Esophagus muscularis mucosa (tissue), 4 donors: ENCODE data around the gene CAPRIN1. TPM values are rescaled to one million over a fixed set of nuclear protein-coding genes. Genes with fewer than 3 reads are reported as not detected.

Source experiments
- DNase-seq: peaks from one replicate; pipeline ENCODE4 v3.0.0-alpha.2; 2017; ENCODE audit errors: extremely low spot score
- H3K27ac ChIP-seq, 4 donors: fragments of 200-600 bp; sonication (generic); replicated peaks in 1 of 4; 1 replicate in 3 of 4; 2 replicates in 1 of 4; pipeline ENCODE4 v1.5.1; 2016 to 2019; ENCODE audit warnings: mild to moderate bottlenecking in 1 of 4
- H3K27me3 ChIP-seq, 4 donors: fragments of 200-600 bp; sonication (generic); one replicate each; pipeline versions ENCODE4 v1.5.1 to v1.6.0; 2016 to 2019
- H3K36me3 ChIP-seq, 4 donors: fragments of 200-600 bp; sonication (generic); one replicate each; pipeline ENCODE4 v1.5.1; 2016 to 2019
- H3K4me1 ChIP-seq, 4 donors: fragments of 200-600 bp; sonication (generic); one replicate each; pipeline ENCODE4 v1.5.1; 2016 to 2019
- H3K4me3 ChIP-seq, 4 donors: fragments of 200-600 bp; sonication (generic); 1 replicate in 2 of 4; 2 replicates in 2 of 4; pipeline ENCODE4 v1.5.1; 2016 to 2019; ENCODE audit warnings: mild to moderate bottlenecking in 4 of 4, moderate library complexity in 1 of 4
- H3K9me3 ChIP-seq, 4 donors: fragments of 200-600 bp; sonication (generic); 1 replicate in 3 of 4; 2 replicates in 1 of 4; pipeline ENCODE4 v1.5.1; 2016 to 2019
- EP300 ChIP-seq: sonication (generic); formaldehyde crosslinking; IDR thresholded peaks from one replicate; pipeline ENCODE4 v1.6.1; 2017; ENCODE audit warnings: antibody characterized with exemption
- POLR2A ChIP-seq: fragments of 450-650 bp; IDR thresholded peaks from one replicate; pipeline ENCODE4 v1.6.1; 2017; ENCODE audit warnings: antibody characterized with exemption, moderate library complexity, mild to moderate bottlenecking, low read depth
- POLR2AphosphoS5 ChIP-seq, 2 donors: sonication (generic); formaldehyde crosslinking; IDR thresholded peaks; one replicate each; pipeline ENCODE4 v1.6.1; 2017; ENCODE audit warnings: antibody characterized with exemption in 2 of 2
- WGBS: methylation state at CpG from one replicate; pipeline ENCODE4 v1.1.5; 2018; 5-methylcytosine and 5-hydroxymethylcytosine counted together
- intact Hi-C: fragments of 100-400 bp; cut with DNase I; formaldehyde crosslinking; loops from one replicate; pipeline ENCODE4 v1.15.1; 2023
- total RNA-seq, 4 donors: library from RNA; depleted of rRNA; stranded (reverse); fragments of >200 nt; gene quantifications; one replicate each; pipeline versions ENCODE4 v1.1.0 to v1.2.1, GENCODE V29; 2016
- TF ChIP-seq, protein P1 (sequence below), 3 experiments: fragments of 200-600 bp in 2 of 3; fragments of 450-650 bp in 1 of 3; sonication (generic) in 2 of 3; IDR thresholded peaks; one replicate each; pipeline ENCODE4 v1.5.1; 2017 to 2019; ENCODE audit warnings: antibody characterized with exemption in 3 of 3, mild to moderate bottlenecking in 2 of 3, moderate library complexity in 1 of 3

The CAPRIN1 gene
- total RNA-seq, 4 donors from 2014 or later = 99.9 to 152 (median 103) TPM

DNA sequence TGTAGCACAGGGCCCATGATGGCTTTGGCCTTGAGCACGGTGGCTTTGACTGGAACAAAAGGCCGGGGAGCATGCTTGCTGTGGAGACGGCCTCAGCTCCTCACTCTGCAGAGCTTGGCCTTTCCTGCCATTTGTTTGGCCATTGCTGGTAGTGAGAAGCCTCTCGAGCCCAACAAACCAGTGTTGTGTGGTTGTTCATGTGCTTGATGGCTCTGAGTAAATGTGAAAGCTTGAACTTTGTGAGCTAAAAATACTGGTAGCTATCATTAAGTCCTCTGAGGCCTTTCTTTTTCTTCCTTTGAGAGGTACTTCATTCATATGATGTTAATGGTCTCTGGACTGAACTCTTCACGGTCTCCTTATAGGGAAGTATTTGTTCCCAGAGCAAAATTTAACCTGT, 93.5 kb downstream of the CAPRIN1 start:
- H3K4me1 ChIP-seq = peaks cover 0 to 5% (median 0%) of the 10 kb centered on the region in 4 donors
- peaks cover 70 to 100% (median 98%) of the 10 kb centered on the region in 4 donors for H3K36me3 ChIP-seq
- DNase-seq = no peak
- TF ChIP-seq, protein P1, sequence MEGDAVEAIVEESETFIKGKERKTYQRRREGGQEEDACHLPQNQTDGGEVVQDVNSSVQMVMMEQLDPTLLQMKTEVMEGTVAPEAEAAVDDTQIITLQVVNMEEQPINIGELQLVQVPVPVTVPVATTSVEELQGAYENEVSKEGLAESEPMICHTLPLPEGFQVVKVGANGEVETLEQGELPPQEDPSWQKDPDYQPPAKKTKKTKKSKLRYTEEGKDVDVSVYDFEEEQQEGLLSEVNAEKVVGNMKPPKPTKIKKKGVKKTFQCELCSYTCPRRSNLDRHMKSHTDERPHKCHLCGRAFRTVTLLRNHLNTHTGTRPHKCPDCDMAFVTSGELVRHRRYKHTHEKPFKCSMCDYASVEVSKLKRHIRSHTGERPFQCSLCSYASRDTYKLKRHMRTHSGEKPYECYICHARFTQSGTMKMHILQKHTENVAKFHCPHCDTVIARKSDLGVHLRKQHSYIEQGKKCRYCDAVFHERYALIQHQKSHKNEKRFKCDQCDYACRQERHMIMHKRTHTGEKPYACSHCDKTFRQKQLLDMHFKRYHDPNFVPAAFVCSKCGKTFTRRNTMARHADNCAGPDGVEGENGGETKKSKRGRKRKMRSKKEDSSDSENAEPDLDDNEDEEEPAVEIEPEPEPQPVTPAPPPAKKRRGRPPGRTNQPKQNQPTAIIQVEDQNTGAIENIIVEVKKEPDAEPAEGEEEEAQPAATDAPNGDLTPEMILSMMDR (IDR thresholded peaks at IDR 0.05) = no peak
- no peak overlapping the region for H3K27ac ChIP-seq
- WGBS = 80% methylated on average over 5 of the region's 5 CpGs
- H3K9me3 ChIP-seq = no peaks in the 10 kb centered on the region
- intact Hi-C loops = no loop called here
- no peak overlapping the region for H3K4me3 ChIP-seq
- H3K27me3 ChIP-seq = no peaks in the 10 kb centered on the region

DNA sequence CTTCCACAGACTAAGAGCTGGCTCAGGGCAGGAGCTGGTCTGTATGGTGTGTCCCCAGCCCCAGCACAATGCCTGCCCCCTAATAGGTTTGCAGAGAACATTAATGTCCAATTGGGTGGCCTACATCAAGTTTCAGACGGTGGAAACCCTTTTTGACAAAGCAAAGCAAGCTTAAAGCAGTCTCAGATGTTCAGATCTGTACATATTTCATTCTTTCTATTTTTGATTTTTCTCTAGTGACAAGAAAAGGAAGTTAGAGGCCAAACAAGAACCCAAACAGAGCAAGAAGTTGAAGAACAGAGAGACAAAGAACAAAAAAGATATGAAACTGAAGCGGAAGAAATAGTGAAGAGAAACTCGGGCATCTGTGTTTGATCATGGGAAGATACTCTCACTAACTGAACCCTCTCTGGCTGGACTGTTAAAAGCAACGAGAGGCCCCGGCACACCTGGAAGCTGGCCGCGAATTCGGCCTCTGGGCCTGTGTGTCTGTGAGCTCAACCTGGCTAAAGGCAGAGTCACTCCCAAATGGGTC, 94.4 kb downstream of the CAPRIN1 start:
- Histone ChIP-seq H3K4me3 (no peak overlapping the region), H3K36me3 (peaks cover 62 to 100% (median 96%) of the 10 kb centered on the region in 4 donors), H3K4me1 (peaks cover 0 to 5% (median 0%) of the 10 kb centered on the region in 4 donors), H3K27me3 (no peaks in the 10 kb centered on the region), H3K9me3 (no peaks in the 10 kb centered on the region), H3K27ac (no peak overlapping the region)
- TF ChIP-seq POLR2AphosphoS5 (IDR thresholded peaks at IDR 0.05) = no peak
- DNase-seq = no peak
- intact Hi-C loops = no loop called here
- WGBS = 75% methylated on average over 8 of the region's 8 CpGs

DNA sequence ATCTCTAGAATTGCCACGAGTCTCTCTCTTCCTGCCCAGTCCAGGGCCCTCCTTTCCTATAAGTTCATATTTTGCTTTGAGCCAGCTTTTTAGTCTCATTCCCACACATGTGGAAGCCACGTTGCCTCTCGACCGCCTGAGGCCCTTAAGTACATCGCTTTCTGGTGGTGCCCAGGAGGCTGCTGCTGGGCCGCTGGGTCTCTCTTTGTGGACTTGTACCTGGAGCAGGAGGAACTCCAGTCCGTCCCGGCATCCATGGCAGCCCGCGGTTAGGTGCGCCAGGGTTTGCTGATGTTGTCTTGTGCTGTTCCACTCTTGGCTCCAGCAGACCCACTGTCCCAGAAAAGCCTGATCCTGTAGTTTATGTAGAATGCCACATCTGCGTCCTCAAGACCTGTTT, 94.9 kb downstream of the CAPRIN1 start:
- no peak overlapping the region for H3K4me3 ChIP-seq
- no peak for DNase-seq
- peaks cover 59 to 100% (median 93%) of the 10 kb centered on the region in 4 donors for H3K36me3 ChIP-seq
- peaks cover 0 to 5% (median 0%) of the 10 kb centered on the region in 4 donors for H3K4me1 ChIP-seq
- intact Hi-C loops = no loop called here
- TF ChIP-seq, protein P1 (IDR thresholded peaks at IDR 0.05) = no peak
- no peak for TF ChIP-seq EP300
- no peak for TF ChIP-seq POLR2AphosphoS5 (IDR thresholded peaks at IDR 0.05)
- TF ChIP-seq POLR2A = no peak
- no peaks in the 10 kb centered on the region for H3K9me3 ChIP-seq
- no peaks in the 10 kb centered on the region for H3K27me3 ChIP-seq
- no peak overlapping the region for H3K27ac ChIP-seq
- WGBS = 80% methylated on average over 6 of the region's 12 CpGs

DNA sequence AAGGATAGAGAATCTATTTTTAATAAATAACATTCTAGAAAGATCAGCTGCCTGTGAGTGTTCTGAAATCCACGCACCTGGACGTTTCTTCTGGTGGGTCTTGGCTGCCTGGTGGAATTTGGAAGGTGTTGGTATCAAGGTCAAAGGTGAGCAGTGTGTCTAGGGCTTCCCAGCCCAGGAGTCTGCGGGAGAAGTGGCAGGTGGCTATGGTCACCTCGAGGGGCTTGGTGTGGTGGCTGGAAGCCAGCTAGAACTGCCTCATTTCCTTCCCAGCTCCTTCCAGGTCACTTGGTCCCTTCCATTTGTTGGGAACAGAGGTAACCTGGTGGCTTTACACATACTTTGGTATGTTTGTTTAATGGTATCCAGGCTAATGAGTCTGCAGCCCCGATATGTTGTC, 95.3 kb downstream of the CAPRIN1 start:
- H3K27ac ChIP-seq = no peak overlapping the region
- H3K4me1 ChIP-seq = peaks cover 0 to 5% (median 0%) of the 10 kb centered on the region in 4 donors
- intact Hi-C loops = no loop called here
- 64% methylated on average over 5 of the region's 5 CpGs for WGBS
- peaks cover 54 to 100% (median 91%) of the 10 kb centered on the region in 4 donors for H3K36me3 ChIP-seq
- no peaks in the 10 kb centered on the region for H3K27me3 ChIP-seq
- no peak for TF ChIP-seq EP300
- TF ChIP-seq POLR2A = no peak
- TF ChIP-seq, protein P1 (IDR thresholded peaks at IDR 0.05) = no peak
- TF ChIP-seq POLR2AphosphoS5 (IDR thresholded peaks at IDR 0.05) = no peak
- no peak for DNase-seq
- H3K9me3 ChIP-seq = no peaks in the 10 kb centered on the region
- H3K4me3 ChIP-seq = no peak overlapping the region

DNA sequence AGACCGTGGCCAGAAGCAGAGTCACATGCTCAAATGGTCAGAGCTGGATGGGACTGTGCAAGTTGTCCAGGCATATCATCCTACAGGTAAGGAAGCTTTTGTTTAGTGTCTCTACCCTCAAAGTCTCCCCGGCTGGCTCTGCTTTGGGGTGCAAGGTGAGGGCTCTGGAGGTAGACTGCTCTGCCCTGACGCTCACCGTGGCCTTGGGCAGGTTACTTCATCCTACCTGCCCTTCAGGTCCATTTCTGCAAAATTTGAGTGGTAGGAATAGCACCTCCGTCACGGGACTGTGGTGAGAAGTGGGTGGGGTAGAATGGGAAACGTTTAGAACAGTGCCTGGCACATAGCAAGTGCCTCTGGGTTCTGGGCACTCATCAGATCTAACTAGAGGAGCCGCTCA, 96.0 kb downstream of the CAPRIN1 start:
- intact Hi-C loops = no loop called here
- Histone ChIP-seq H3K4me3 (no peak overlapping the region), H3K36me3 (peaks cover 47 to 100% (median 91%) of the 10 kb centered on the region in 4 donors), H3K27ac (no peak overlapping the region), H3K27me3 (no peaks in the 10 kb centered on the region), H3K9me3 (no peaks in the 10 kb centered on the region), H3K4me1 (peaks cover 0 to 5% (median 0%) of the 10 kb centered on the region in 4 donors)
- no peak for DNase-seq
- TF ChIP-seq POLR2AphosphoS5 (IDR thresholded peaks at IDR 0.05) = no peak
- no peak for TF ChIP-seq EP300
- TF ChIP-seq, protein P1 (IDR thresholded peaks at IDR 0.05) = no peak
- no peak for TF ChIP-seq POLR2A
- 90% methylated on average over 8 of the region's 8 CpGs for WGBS
